SIG-M5 treated with dmso at 0.1 percent for 504 hours (cell line): Measurements from ENCODE around the gene KIAA0319L.

Experiments
- DNase-seq: peaks from one replicate; lab custom pipeline; 2025; ENCODE audit not compliant: unreplicated experiment; lab: John Stamatoyannopoulos, UW

The KIAA0319L gene

GRCh38 chr1:35394386-35394785 is 162.8 kb downstream of the KIAA0319L start:
- no peak for DNase-seq

DNA sequence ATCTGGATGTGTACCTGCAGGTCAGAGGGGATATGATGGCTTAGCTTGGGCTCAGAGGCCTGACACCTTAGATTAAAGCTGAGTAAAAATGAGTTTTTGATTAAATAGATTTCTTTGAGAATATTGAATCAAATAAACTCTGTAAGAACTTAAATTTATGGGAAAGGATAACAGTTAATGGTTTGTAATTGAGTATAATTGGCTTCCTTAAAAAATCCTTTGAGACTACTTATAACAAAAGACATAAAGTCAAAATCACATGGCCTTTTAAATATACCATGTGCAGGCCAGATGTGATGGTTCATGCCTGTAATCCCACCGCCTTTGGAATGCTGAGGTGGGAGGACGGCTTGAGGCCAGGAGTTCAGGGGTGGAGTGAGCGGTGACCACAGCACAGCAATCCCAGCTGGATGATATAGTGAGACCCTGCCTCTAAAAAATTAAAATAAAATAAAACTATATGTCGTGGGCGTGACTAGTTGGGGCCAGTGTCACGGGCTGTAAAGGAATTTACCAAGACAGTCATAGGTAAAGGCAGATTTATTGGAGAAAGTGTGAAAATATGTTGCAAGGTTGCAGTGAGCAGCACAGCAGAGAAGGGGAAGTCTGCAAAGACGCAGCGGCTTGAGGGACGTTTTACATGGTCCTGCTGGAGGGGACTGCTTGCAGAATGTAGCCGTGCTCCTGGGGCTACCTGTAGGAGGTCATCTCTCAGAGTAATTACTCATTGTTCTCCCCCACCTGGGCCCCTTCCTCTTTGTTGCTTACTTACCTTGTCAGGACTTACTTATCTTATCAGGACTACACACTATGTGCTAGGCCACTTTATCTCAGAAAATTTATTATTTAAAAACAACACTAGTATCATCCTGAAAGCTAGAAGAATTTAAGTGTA is 166.4 kb downstream of the KIAA0319L start:
- no peak for DNase-seq

DNA sequence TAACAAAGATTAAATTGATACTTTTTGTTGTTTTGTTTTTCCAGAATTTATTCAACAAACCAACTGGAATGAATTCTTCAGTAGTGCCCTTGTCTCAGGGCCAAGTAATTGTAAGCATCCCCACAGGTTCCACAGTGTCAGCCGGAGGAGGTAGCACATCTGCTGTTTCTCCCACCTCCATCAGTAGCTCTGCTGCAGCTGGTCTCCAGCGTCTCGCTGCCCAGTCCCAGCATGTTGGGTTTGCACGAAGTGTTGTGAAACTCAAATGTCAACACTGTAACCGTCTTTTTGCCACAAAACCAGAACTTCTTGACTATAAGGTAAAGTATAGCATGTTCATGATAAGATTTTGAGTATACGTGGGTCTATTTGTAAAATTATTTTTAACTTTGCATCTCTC is 170.2 kb downstream of the KIAA0319L start:
- peak; percentile 30 for DNase-seq

GRCh38 chr1:35386290-35386689 is 170.9 kb downstream of the KIAA0319L start:
- no peak for DNase-seq
